Panc1 (cell line): Measurements from ENCODE around the gene DDI2. TPM values are rescaled to one million over a fixed set of nuclear protein-coding genes. Genes with fewer than 3 reads are reported as not detected.
A peak's percentile ranks its signal among the peaks of the same experiment; 100 is the strongest.

ENCODE experiments used
- ATAC-seq: fragments of 200-7000 bp; cut with Tn5 transposase; 2 replicates; pipeline ENCODE4 v1.9.1; 2020; ENCODE audit warnings: mild to moderate bottlenecking, moderate library complexity
- BruUV-seq: library from RNA; stranded (reverse); fragments of 400-500 nt; replicated peaks from 2 replicates; lab custom pipeline; 2021; lab: Mats Ljungman, UMichigan
- CTCF ChIA-PET: fragments of 300-600 bp; sonication (Branson Sonifier 250); formaldehyde crosslinking; loops from one replicate; lab custom pipeline; 2022; ENCODE audit warnings: antibody characterized with exemption; lab: Charles Lee
- POLR2A ChIA-PET: fragments of 300-600 bp; sonication (Branson Sonifier 250); formaldehyde crosslinking; loops from one replicate; lab custom pipeline; 2022; ENCODE audit warnings: antibody characterized with exemption; lab: Charles Lee
- DNase-seq: peaks from one replicate; pipeline ENCODE4 v3.0.0-alpha.2; 2010; ENCODE audit warnings: low read depth, low spot score
- H3K27ac ChIP-seq: 2 replicates; pipeline ENCODE4 v1.5.1; 2011; ENCODE audit warnings: mild to moderate bottlenecking, low read length, inconsistent platforms
- H3K27me3 ChIP-seq: fragments of 200-500 bp; sonication (Bioruptor generic); 2 replicates; pipeline ENCODE4 v1.6.0; 2014; ENCODE audit warnings: low read length, inconsistent platforms; ENCODE audit not compliant: control insufficient read depth, insufficient read depth
- H3K36me3 ChIP-seq: fragments of 200-500 bp; sonication (Bioruptor generic); 2 replicates; pipeline ENCODE4 v1.5.1; 2014; ENCODE audit warnings: inconsistent platforms, mild to moderate bottlenecking, low read length, moderate library complexity; ENCODE audit not compliant: control insufficient read depth, insufficient read depth
- H3K4me1 ChIP-seq: 2 replicates; pipeline ENCODE4 v1.5.1; 2011; ENCODE audit warnings: inconsistent platforms, mild to moderate bottlenecking, low read length, moderate library complexity; ENCODE audit not compliant: control insufficient read depth, insufficient read depth
- H3K4me3 ChIP-seq, 2 experiments: 2 replicates each; pipeline ENCODE4 v1.5.1; 2011 to 2012; ENCODE audit warnings: low read depth in 2 of 2, low read length in 2 of 2, mild to moderate bottlenecking in 2 of 2, inconsistent platforms in 1 of 2, moderate library complexity in 1 of 2
- H3K9me3 ChIP-seq: fragments of 200-500 bp; sonication (Bioruptor generic); 2 replicates; pipeline ENCODE4 v1.5.1; 2014; ENCODE audit warnings: low read depth, mild to moderate bottlenecking, inconsistent platforms, low read length, moderate library complexity; ENCODE audit not compliant: control insufficient read depth, insufficient read depth
- CTCF ChIP-seq: fragments of 450-650 bp; IDR thresholded peaks from 2 replicates; pipeline ENCODE4 v1.5.1; 2017; ENCODE audit warnings: mild to moderate bottlenecking
- POLR2AphosphoS5 ChIP-seq: IDR thresholded peaks from 2 replicates; pipeline ENCODE4 v1.6.1; 2012; ENCODE audit warnings: mild to moderate bottlenecking, low read depth, low read length, moderate library complexity
- SIN3A ChIP-seq: IDR thresholded peaks from 2 replicates; pipeline ENCODE4 v1.6.1; 2012; ENCODE audit warnings: low read depth, mild to moderate bottlenecking, low read length, moderate library complexity, borderline replicate concordance; ENCODE audit not compliant: insufficient read depth
- TCF7L2 ChIP-seq: IDR thresholded peaks from 2 replicates; pipeline ENCODE4 v1.6.1; 2011; ENCODE audit warnings: mild to moderate bottlenecking, low read depth, low read length, inconsistent platforms
- in situ Hi-C: cut with HindIII; loops from 2 replicates; pipeline ENCODE4 v1.10.0; 2016; ENCODE audit warnings: low sequenced_read_pairs, low pct_unique_long_range_greater_than_20kb
- intact Hi-C: fragments of 100-400 bp; cut with micrococcal nuclease; formaldehyde crosslinking; loops from one replicate; pipeline ENCODE4 v1.10.0; 2022; ENCODE audit not compliant: unreplicated experiment
- total RNA-seq: library from RNA; stranded (reverse); gene quantifications from one replicate; pipeline ENCODE4 v1.2.1, GENCODE V29; 2021; ENCODE audit not compliant: unreplicated experiment
- TF ChIP-seq, protein P1 (sequence below), 2 experiments: IDR thresholded peaks; 2 replicates each; pipeline ENCODE4 v1.6.1; 2011 to 2012; ENCODE audit warnings: low read depth in 2 of 2, control low read depth in 1 of 2, low read length in 1 of 2, mild to moderate bottlenecking in 1 of 2, moderate library complexity in 1 of 2; ENCODE audit not compliant: insufficient read depth in 1 of 2

Gene DDI2
- total RNA-seq, 1 experiment from 2014 or later = 27.7 TPM

DNA sequence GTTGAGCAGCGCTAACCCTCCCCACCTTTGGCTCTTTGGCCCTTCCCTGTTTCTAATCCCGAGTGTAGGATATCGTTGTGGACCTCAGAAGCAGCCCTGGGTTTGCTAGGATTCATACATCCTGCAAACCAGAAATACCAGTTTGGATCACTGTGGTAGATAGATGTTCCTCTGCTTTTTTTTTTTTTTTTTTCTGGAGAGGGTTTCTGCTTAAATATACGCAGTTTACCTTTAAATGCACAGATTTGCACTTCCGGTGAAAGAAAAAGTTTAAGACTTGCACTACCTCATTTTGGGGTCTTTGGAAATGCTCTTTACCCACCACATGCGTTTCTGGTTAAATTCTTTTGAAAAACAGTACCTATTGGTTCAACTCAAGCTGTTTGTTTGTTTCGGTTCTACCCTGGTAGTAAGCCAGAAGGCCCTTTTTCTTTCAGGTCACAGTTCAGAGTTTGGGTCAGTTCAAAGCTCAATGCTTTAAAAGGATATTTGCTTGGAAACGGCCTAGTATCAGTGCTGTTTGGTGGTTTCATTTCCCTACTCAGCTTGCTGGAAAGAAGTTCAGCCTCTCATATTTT lies 908 bp downstream of the DDI2 start:
- Histone ChIP-seq H3K27ac (peak overlapping the region; percentile 91), H3K4me3 (peak overlapping the region; percentile 90 to 92), H3K9me3 (no peaks in the 10 kb centered on the region), H3K27me3 (no peaks in the 10 kb centered on the region), H3K36me3 (peaks cover 3% of the 10 kb centered on the region; the same call in 1 of the 2 replicates), H3K4me1 (peaks cover 25% of the 10 kb centered on the region)
- in situ Hi-C loops = no loop called here
- intact Hi-C loops = loop anchor here (10.0 kb wide), 1 partner anchor 127 kb away; the partner anchor contains the start of gene TMEM82
- POLR2A ChIA-PET = interaction anchor here (0.6 kb wide), 1 partner anchor 15 kb away, joined by 3 read pairs; no protein-coding TSS in a partner anchor
- CTCF ChIA-PET = no interaction called here
- no peak for DNase-seq
- BruUV-seq = no TSS peak
- no peak for ATAC-seq
- TF ChIP-seq POLR2AphosphoS5 (no peak), TCF7L2 (no peak), SIN3A (no peak), CTCF (no peak)
- TF ChIP-seq, protein P1, sequence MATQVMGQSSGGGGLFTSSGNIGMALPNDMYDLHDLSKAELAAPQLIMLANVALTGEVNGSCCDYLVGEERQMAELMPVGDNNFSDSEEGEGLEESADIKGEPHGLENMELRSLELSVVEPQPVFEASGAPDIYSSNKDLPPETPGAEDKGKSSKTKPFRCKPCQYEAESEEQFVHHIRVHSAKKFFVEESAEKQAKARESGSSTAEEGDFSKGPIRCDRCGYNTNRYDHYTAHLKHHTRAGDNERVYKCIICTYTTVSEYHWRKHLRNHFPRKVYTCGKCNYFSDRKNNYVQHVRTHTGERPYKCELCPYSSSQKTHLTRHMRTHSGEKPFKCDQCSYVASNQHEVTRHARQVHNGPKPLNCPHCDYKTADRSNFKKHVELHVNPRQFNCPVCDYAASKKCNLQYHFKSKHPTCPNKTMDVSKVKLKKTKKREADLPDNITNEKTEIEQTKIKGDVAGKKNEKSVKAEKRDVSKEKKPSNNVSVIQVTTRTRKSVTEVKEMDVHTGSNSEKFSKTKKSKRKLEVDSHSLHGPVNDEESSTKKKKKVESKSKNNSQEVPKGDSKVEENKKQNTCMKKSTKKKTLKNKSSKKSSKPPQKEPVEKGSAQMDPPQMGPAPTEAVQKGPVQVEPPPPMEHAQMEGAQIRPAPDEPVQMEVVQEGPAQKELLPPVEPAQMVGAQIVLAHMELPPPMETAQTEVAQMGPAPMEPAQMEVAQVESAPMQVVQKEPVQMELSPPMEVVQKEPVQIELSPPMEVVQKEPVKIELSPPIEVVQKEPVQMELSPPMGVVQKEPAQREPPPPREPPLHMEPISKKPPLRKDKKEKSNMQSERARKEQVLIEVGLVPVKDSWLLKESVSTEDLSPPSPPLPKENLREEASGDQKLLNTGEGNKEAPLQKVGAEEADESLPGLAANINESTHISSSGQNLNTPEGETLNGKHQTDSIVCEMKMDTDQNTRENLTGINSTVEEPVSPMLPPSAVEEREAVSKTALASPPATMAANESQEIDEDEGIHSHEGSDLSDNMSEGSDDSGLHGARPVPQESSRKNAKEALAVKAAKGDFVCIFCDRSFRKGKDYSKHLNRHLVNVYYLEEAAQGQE (IDR thresholded peaks at IDR 0.05; ENCODE audit: insufficient read depth in 1 of 2, low read depth in 2 of 2, low read length in 1 of 2) = no peak

- DNase-seq (no peak), ATAC-seq (no peak)
- no peak for TF ChIP-seq SIN3A
- no peak for TF ChIP-seq CTCF
- TF ChIP-seq TCF7L2 = no peak
- no peak for TF ChIP-seq POLR2AphosphoS5
- TF ChIP-seq, protein P1 (IDR thresholded peaks at IDR 0.05; ENCODE audit: insufficient read depth in 1 of 2, low read depth in 2 of 2, low read length in 1 of 2) = no peak
- in situ Hi-C loops = no loop called here
- Histone ChIP-seq H3K36me3 (peaks cover 3% of the 10 kb centered on the region; the same call in 1 of the 2 replicates), H3K4me1 (peaks cover 25% of the 10 kb centered on the region), H3K27me3 (no peaks in the 10 kb centered on the region), H3K27ac (peak overlapping the region; percentile 91), H3K9me3 (no peaks in the 10 kb centered on the region), H3K4me3 (peak overlapping the region; percentile 90 to 92)
- intact Hi-C loops = loop anchor here (10.0 kb wide), 1 partner anchor 126 kb away; the partner anchor contains the start of gene TMEM82
- ChIA-PET POLR2A (no interaction called here), CTCF (no interaction called here)
- BruUV-seq = TSS peak; percentile 85
Observed at GRCh38 chr1:15618655-15619525, 1.6 kb downstream of the DDI2 start.
